Activated B cell treated with CpG ODN at 0.5 μM for 24 hours (primary cell): Measurements from ENCODE around the gene STK33. TPM values are rescaled to one million over a fixed set of nuclear protein-coding genes. Genes with fewer than 3 reads are reported as not detected.

Experiments
- ATAC-seq: fragments of 200-7000 bp; cut with Tn5 transposase; one replicate; pipeline ENCODE4 v1.10.0; 2021; ENCODE audit warnings: low read depth, mild to moderate bottlenecking, moderate library complexity
- CTCF ChIA-PET: fragments of 350-600 bp; sonication (Branson Sonifier 250); formaldehyde crosslinking; loops from one replicate; lab custom pipeline; 2021; ENCODE audit warnings: antibody characterized with exemption; lab: Charles Lee
- POLR2A ChIA-PET: fragments of 350-600 bp; sonication (Branson Sonifier 250); formaldehyde crosslinking; loops from one replicate; lab custom pipeline; 2021; ENCODE audit warnings: antibody characterized with exemption; lab: Charles Lee
- DNase-seq: peaks from one replicate; pipeline ENCODE4 v3.0.0; 2022
- H3K27ac Mint-ChIP-seq: one replicate; pipeline ENCODE4 v1.8.0; 2020; ENCODE audit warnings: mixed read lengths
- H3K27me3 Mint-ChIP-seq: one replicate; pipeline ENCODE4 v1.8.0; 2021; ENCODE audit warnings: mixed read lengths
- H3K36me3 Mint-ChIP-seq: one replicate; pipeline ENCODE4 v1.8.0; 2021; ENCODE audit warnings: low read depth, mixed read lengths
- H3K4me1 Mint-ChIP-seq: one replicate; pipeline ENCODE4 v1.8.0; 2021; ENCODE audit warnings: mixed read lengths
- H3K4me3 Mint-ChIP-seq: one replicate; pipeline ENCODE4 v1.8.0; 2020; ENCODE audit warnings: mild to moderate bottlenecking, mixed read lengths
- H3K9me3 Mint-ChIP-seq: one replicate; pipeline ENCODE4 v1.8.0; 2020; ENCODE audit warnings: mixed read lengths
- intact Hi-C: fragments of 100-400 bp; cut with micrococcal nuclease; formaldehyde crosslinking; loops from one replicate; pipeline ENCODE4 v1.15.1; 2024
- total RNA-seq: library from RNA; stranded (reverse); gene quantifications from 2 replicates; pipeline ENCODE4 v1.2.3, GENCODE V29; 2022
- TF ChIP-seq, protein P1 (sequence below): fragments of 200-600 bp; IDR thresholded peaks from one replicate; pipeline ENCODE4 v1.8.0; 2022; ENCODE audit warnings: antibody characterized with exemption, mild to moderate bottlenecking

The STK33 gene
- total RNA-seq, 1 donor from 2014 or later = 14.0 TPM

DNA sequence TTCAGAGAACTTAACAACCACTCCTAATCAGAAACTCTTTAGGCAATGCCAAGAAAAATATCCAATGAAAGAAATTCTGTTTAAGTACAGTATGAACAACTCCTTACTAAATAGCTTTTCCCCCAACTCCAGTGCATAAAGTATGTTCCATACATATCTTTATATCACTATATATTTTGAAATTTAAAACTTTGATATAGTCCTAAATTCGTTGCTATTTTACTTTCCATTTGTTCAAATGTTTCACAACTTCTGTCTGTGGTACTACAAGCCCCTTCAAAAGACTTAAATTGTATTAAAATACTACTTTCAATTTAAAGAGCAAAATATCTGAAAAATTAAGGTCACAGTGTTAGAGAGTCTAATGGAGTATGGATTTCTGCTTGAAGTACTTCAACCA lies 52.6 kb downstream of the STK33 start:
- Mint-ChIP-seq H3K4me1 (no peaks in the 10 kb centered on the region), H3K4me3 (no peak overlapping the region), H3K9me3 (no peaks in the 10 kb centered on the region), H3K36me3 (no peaks in the 10 kb centered on the region), H3K27ac (no peak overlapping the region), H3K27me3 (no peaks in the 10 kb centered on the region)
- CTCF ChIA-PET = no interaction called here
- TF ChIP-seq, protein P1, sequence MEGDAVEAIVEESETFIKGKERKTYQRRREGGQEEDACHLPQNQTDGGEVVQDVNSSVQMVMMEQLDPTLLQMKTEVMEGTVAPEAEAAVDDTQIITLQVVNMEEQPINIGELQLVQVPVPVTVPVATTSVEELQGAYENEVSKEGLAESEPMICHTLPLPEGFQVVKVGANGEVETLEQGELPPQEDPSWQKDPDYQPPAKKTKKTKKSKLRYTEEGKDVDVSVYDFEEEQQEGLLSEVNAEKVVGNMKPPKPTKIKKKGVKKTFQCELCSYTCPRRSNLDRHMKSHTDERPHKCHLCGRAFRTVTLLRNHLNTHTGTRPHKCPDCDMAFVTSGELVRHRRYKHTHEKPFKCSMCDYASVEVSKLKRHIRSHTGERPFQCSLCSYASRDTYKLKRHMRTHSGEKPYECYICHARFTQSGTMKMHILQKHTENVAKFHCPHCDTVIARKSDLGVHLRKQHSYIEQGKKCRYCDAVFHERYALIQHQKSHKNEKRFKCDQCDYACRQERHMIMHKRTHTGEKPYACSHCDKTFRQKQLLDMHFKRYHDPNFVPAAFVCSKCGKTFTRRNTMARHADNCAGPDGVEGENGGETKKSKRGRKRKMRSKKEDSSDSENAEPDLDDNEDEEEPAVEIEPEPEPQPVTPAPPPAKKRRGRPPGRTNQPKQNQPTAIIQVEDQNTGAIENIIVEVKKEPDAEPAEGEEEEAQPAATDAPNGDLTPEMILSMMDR = no peak
- DNase-seq = no peak
- no peak for ATAC-seq
- intact Hi-C loops = no loop called here
- POLR2A ChIA-PET = no interaction called here

DNA sequence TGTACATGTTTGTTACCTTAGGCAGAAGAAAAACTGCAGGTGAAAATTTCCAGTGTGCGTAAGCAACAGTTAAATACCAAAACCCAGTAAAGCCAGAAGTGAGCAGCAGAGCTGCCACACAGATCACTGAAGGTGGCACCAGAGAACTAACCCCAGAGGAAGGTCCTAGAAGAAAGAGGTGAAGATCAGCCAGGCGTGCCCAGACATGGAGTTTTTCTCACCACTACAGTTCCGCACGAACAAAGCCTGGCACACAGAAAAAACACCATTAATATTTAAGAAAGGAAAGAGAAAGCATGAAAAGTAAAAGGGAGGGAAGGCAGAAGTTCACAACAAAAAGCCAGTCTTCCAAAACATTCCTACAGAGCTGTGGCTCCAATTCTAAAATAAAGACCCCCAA lies 60.7 kb downstream of the STK33 start:
- TF ChIP-seq, protein P1 = no peak
- Mint-ChIP-seq H3K27ac (peak overlapping the region; percentile 90), H3K4me1 (peaks cover 52% of the 10 kb centered on the region), H3K4me3 (peak overlapping the region; percentile 76), H3K36me3 (no peaks in the 10 kb centered on the region), H3K27me3 (no peaks in the 10 kb centered on the region), H3K9me3 (no peaks in the 10 kb centered on the region)
- DNase-seq (no peak), ATAC-seq (peak; percentile 84)
- intact Hi-C loops = loop anchor here (1.0 kb wide), 1 partner anchor 33 kb away; no protein-coding TSS in a partner anchor
- CTCF ChIA-PET = no interaction called here
- POLR2A ChIA-PET = interaction anchor here (0.5 to 0.7 kb wide), 2 partner anchors 281 to 431 kb away, joined by 3 read pairs; partner anchors contain the start of gene TMEM9B

GRCh38 chr11:8532475-8532874 lies 61.6 kb downstream of the STK33 start:
- DNase-seq (no peak), ATAC-seq (peak; percentile 67)
- H3K36me3 Mint-ChIP-seq = no peaks in the 10 kb centered on the region
- no peaks in the 10 kb centered on the region for H3K27me3 Mint-ChIP-seq
- TF ChIP-seq, protein P1 = no peak
- ChIA-PET POLR2A (interaction anchor here (0.8 to 1.5 kb wide), 2 partner anchors 324 to 326 kb away, joined by 3 to 4 read pairs; no protein-coding TSS in a partner anchor), CTCF (interaction anchor here (1.8 kb wide), 1 partner anchor 34 kb away, joined by 5 read pairs; no protein-coding TSS in a partner anchor)
- H3K27ac Mint-ChIP-seq = peak overlapping the region; percentile 90
- peaks cover 52% of the 10 kb centered on the region for H3K4me1 Mint-ChIP-seq
- no peaks in the 10 kb centered on the region for H3K9me3 Mint-ChIP-seq
- intact Hi-C loops = loop anchor here (1.0 kb wide), 1 partner anchor 189 kb away; no protein-coding TSS in a partner anchor
- peak overlapping the region; percentile 44 for H3K4me3 Mint-ChIP-seq

- peak overlapping the region; percentile 58 for H3K4me3 Mint-ChIP-seq
- no peak for DNase-seq
- ChIA-PET POLR2A (interaction anchor here (0.6 to 1.5 kb wide), 3 partner anchors 65 to 326 kb away, joined by 3 to 10 read pairs (median 4); no protein-coding TSS in a partner anchor), CTCF (interaction anchor here (1.8 kb wide), 1 partner anchor 35 kb away, joined by 5 read pairs; no protein-coding TSS in a partner anchor)
- ATAC-seq = peak; percentile 28
- peak overlapping the region; percentile 90 for H3K27ac Mint-ChIP-seq
- H3K4me1 Mint-ChIP-seq = peaks cover 52% of the 10 kb centered on the region
- TF ChIP-seq, protein P1 = no peak
- H3K27me3 Mint-ChIP-seq = no peaks in the 10 kb centered on the region
- H3K36me3 Mint-ChIP-seq = no peaks in the 10 kb centered on the region
- intact Hi-C loops = loop anchor here (1.0 kb wide), 1 partner anchor 189 kb away; no protein-coding TSS in a partner anchor
- no peaks in the 10 kb centered on the region for H3K9me3 Mint-ChIP-seq
Measured at GRCh38 chr11:8531982-8532381, 62.0 kb downstream of the STK33 start.

DNA sequence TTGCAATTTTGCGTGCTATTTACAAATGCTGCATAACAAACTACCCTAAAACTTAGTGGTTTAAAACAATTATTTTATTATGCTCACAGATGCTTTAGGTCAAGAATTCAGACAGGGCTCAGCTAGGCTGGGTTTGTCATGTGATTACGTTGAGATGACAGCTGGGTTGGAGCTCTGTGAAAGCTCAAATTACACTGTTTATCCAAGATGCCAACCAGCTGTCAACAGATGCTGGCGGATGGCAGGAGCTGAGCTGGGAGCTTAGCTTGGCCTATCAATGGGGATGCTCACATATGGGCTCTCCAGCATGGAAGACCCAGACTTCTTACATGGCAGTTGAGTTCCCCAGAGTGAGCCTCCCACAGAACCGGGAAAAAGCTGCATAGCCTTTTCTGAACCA lies 62.7 kb downstream of the STK33 start:
- TF ChIP-seq, protein P1 = no peak
- H3K27me3 Mint-ChIP-seq = no peaks in the 10 kb centered on the region
- ATAC-seq (no peak), DNase-seq (no peak)
- H3K4me1 Mint-ChIP-seq = peaks cover 52% of the 10 kb centered on the region
- peak overlapping the region; percentile 38 for H3K4me3 Mint-ChIP-seq
- no peaks in the 10 kb centered on the region for H3K36me3 Mint-ChIP-seq
- H3K27ac Mint-ChIP-seq = peak overlapping the region; percentile 90
- ChIA-PET CTCF (interaction anchor here (1.8 kb wide), 1 partner anchor 35 kb away, joined by 5 read pairs; no protein-coding TSS in a partner anchor), POLR2A (interaction anchor here (0.6 to 1.5 kb wide), 2 partner anchors 65 to 325 kb away, joined by 4 to 10 read pairs; no protein-coding TSS in a partner anchor)
- intact Hi-C loops = no loop called here
- no peaks in the 10 kb centered on the region for H3K9me3 Mint-ChIP-seq
